ENCODE data around the gene PHETA1.

Gene PHETA1

DNA sequence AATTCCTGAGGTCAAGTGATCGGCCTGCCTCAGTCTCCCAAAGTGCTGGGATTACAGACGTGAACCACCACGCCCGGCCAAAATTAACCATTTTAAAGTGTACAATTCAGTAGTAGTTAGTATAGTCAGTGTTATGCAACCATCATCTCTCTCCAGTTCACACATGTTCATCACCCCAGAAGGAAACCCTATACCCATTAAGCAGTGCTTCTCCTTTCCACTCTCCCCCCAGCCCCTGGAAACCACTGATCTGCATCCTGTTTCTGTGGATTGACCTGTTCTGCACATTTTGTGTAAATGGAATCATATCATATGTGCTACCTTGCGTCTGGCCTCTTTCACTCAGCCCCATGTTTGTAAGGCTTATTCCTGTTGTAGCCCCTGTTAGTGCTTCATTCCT, 52.2 kb downstream of the PHETA1 start:
- CTCF ChIA-PET: interaction anchor here (1.8 kb wide), 1 partner anchor 17 kb away, joined by 4 read pairs; no protein-coding TSS in a partner anchor
- H3K4me3 ChIP-seq (ENCODE audit: low read depth, low read length): no peak overlapping the region
- DNase-seq (ENCODE audit: low read depth, low spot score): no peak
- TF ChIP-seq, protein P1, sequence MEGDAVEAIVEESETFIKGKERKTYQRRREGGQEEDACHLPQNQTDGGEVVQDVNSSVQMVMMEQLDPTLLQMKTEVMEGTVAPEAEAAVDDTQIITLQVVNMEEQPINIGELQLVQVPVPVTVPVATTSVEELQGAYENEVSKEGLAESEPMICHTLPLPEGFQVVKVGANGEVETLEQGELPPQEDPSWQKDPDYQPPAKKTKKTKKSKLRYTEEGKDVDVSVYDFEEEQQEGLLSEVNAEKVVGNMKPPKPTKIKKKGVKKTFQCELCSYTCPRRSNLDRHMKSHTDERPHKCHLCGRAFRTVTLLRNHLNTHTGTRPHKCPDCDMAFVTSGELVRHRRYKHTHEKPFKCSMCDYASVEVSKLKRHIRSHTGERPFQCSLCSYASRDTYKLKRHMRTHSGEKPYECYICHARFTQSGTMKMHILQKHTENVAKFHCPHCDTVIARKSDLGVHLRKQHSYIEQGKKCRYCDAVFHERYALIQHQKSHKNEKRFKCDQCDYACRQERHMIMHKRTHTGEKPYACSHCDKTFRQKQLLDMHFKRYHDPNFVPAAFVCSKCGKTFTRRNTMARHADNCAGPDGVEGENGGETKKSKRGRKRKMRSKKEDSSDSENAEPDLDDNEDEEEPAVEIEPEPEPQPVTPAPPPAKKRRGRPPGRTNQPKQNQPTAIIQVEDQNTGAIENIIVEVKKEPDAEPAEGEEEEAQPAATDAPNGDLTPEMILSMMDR (IDR thresholded peaks at IDR 0.05; ENCODE audit: insufficient read depth, low read length, missing control alignments): no peak
- POLR2A ChIA-PET: no interaction called here

DNA sequence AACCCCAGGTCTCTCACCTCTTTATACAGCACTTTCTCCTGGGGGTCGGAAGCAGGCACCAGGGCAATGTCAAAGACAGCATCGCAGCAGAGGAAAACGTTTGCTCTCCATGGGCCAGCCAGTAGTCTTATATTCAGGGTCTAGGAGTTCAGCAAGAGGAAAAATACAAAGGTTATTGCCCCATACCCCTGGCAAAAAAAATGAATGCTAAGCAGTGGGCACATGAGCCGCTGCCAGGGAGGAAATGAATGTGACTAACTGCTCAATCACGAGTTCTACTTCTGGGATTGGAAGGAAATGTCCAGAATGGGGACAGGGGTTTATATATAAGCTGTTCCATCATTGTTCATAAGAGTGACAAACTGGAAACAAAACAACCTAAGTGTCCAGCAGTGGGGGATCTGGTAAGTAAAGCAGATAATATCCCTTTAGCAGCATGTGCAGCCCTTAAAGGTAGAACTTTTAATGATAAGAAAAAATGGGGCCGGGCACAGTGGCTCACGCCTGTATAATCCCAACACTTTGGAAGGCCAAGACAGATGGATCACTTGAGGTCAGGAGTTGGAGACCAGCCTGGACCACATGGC, 53.8 kb downstream of the PHETA1 start:
- TF ChIP-seq, protein P1 (IDR thresholded peaks at IDR 0.05; ENCODE audit: insufficient read depth, low read length, missing control alignments): no peak
- CTCF ChIA-PET: interaction anchor here (0.8 to 2.7 kb wide), 7 partner anchors 9 to 427 kb away, joined by 3 to 16 read pairs (median 3); no protein-coding TSS in a partner anchor
- POLR2A ChIA-PET: no interaction called here
- no peak for DNase-seq (ENCODE audit: low read depth, low spot score)
- no peak overlapping the region for H3K4me3 ChIP-seq (ENCODE audit: low read depth, low read length)

DNA sequence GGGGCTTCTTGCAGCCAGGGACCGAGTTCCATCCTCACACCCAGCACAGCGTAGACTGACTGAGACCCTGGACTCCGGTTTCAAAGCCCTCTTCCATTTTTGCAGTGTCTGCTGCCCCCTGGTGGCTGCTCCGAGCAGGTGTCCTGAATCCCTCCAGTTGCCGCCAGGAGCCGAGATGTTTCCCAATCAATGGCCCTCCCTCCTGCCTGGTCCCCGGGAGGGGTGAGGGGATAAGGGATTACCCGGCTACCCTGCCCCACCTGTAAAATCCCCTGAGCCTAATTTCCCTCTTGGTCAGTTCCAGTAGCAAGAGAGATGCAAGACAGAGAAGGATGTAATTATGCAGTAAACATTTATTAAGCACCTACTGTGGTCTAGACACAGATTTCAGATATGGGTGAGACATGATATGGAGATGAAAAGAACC, 55.0 kb downstream of the PHETA1 start:
- ChIA-PET POLR2A (no interaction called here), CTCF (interaction anchor here (0.8 to 5.4 kb wide), 5 partner anchors 13 to 422 kb away, joined by 3 to 40 read pairs (median 5); no protein-coding TSS in a partner anchor)
- no peak for DNase-seq (ENCODE audit: low read depth, low spot score)
- TF ChIP-seq, protein P1 (IDR thresholded peaks at IDR 0.05; ENCODE audit: insufficient read depth, low read length, missing control alignments): peak; percentile 90
- H3K4me3 ChIP-seq (ENCODE audit: low read depth, low read length): no peak overlapping the region

DNA sequence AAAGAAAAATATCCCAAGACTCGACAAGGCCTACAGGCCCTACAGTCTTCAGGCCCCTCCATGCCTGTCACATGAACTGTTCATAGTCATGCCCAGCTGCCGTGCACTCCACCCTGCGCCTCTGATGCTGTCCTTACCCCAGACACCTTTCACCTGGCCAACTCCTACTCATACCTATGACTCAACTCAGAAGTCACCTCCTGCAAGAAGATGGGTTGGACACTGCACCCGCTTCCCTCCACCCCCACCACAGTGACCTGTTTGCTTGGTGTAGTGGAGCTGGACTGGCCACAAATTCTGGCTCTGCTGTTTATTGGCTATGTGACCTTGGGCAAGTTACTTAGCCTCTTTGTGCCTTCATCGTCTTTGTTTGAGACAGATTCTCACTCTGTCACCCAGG, 56.2 kb downstream of the PHETA1 start:
- ChIA-PET CTCF (interaction anchor here (0.8 to 5.4 kb wide), 7 partner anchors 9 to 421 kb away, joined by 3 to 40 read pairs (median 6); no protein-coding TSS in a partner anchor), POLR2A (no interaction called here)
- H3K4me3 ChIP-seq (ENCODE audit: low read depth, low read length): no peak overlapping the region
- TF ChIP-seq, protein P1 (IDR thresholded peaks at IDR 0.05; ENCODE audit: insufficient read depth, low read length, missing control alignments): no peak
- DNase-seq (ENCODE audit: low read depth, low spot score): no peak

DNA sequence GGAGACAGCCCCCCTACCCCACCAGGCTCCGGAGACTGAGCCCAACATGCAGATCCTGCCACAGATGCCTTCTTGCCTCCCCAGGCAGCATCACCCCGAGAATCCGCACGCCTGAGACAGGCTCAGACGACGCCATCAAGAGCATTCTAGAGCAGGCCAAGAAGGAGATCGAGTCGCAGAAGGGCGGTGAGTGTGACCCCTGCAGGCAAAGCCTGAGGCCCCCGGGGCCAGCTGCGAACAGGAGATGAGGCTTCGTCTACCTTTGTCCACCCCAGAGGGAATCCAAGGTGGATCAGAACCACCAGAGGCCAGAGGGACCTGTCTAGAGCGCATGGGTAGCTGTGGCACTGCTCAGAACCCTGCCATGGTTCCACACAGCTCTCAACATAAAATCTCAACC, 56.9 kb downstream of the PHETA1 start:
- CTCF ChIA-PET: interaction anchor here (1.7 to 5.4 kb wide), 3 partner anchors 8 to 418 kb away, joined by 6 to 40 read pairs (median 8); no protein-coding TSS in a partner anchor
- POLR2A ChIA-PET: no interaction called here
- H3K4me3 ChIP-seq (ENCODE audit: low read depth, low read length): no peak overlapping the region
- TF ChIP-seq, protein P1 (IDR thresholded peaks at IDR 0.05; ENCODE audit: insufficient read depth, low read length, missing control alignments): no peak
- DNase-seq (ENCODE audit: low read depth, low spot score): no peak

DNA sequence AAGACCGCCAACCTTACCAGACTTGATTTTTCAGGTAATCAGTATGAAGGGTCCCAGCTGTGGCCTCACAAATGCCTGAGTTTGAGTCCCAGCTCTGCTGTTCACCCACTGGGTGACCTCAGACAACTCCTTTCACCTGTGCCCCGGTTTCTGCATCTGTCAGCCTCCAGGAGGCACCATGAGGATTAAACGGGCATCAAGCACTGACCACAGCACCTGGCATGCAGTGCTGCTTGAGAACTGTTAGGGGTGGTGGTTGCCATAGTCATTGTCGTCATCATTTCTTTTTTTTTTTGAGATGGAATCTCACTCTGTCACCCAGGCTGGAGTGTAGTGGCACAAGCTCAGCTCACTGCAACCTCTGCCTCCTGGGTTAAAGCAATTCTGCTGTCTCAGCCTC, 57.9 kb downstream of the PHETA1 start:
- TF ChIP-seq, protein P1 (IDR thresholded peaks at IDR 0.05; ENCODE audit: insufficient read depth, low read length, missing control alignments): no peak
- no peak overlapping the region for H3K4me3 ChIP-seq (ENCODE audit: low read depth, low read length)
- CTCF ChIA-PET: interaction anchor here (1.7 to 5.4 kb wide), 2 partner anchors 11 to 417 kb away, joined by 6 to 40 read pairs; no protein-coding TSS in a partner anchor
- DNase-seq (ENCODE audit: low read depth, low spot score): no peak
- POLR2A ChIA-PET: no interaction called here
